GM18499 (cell line): ENCODE results near the gene REEP2.
A peak's percentile ranks its signal among the peaks of the same experiment; 100 is the strongest.
"Not testable (repeated sequence)": the region's sequence is repeated elsewhere in the genome, so short reads cannot be mapped to it uniquely, and the experiment has no call there.

Source experiments
- ATAC-seq: cut with Tn5 transposase; IDR thresholded peaks from one replicate; pipeline ENCODE4 v1.9.1; 2021; ENCODE audit warnings: moderate number of reproducible peaks; ENCODE audit not compliant: insufficient read depth, unreplicated experiment

REEP2 gene

GRCh38 chr5:138465261-138466124 lies 26.6 kb downstream of the REEP2 start, which contains the start of gene EGR1:
Gene EGR1 (plus strand): TSS chr5:138465479. CDS start chr5:138465762, 283 bp downstream.
- ATAC-seq, result peak; percentile 33

GRCh38 chr5:138466125-138466899 lies 27.5 kb downstream of the REEP2 start:
- ATAC-seq, result no peak

GRCh38 chr5:138466900-138467710 lies 28.2 kb downstream of the REEP2 start:
- no peak for ATAC-seq

- no peak for ATAC-seq
Measured at GRCh38 chr5:138467711-138468132, 28.9 kb downstream of the REEP2 start.

- no peak for ATAC-seq
Measured at GRCh38 chr5:138468133-138468965, 29.5 kb downstream of the REEP2 start.

- ATAC-seq, result no peak
Measured at GRCh38 chr5:138468966-138469539, 30.2 kb downstream of the REEP2 start.

GRCh38 chr5:138469540-138470321 lies 30.9 kb downstream of the REEP2 start:
- ATAC-seq, result no peak

- ATAC-seq, result no peak
Measured at GRCh38 chr5:138470322-138471051, 31.6 kb downstream of the REEP2 start.

GRCh38 chr5:138471052-138471361 lies 32.1 kb downstream of the REEP2 start:
- ATAC-seq, result no peak

GRCh38 chr5:138472353-138472752 lies 33.5 kb downstream of the REEP2 start:
- no peak for ATAC-seq

- ATAC-seq, result not testable (repeated sequence)
Measured at GRCh38 chr5:138473151-138473550, 34.3 kb downstream of the REEP2 start.

- ATAC-seq, result no peak
Measured at GRCh38 chr5:138476918-138477317, 38.1 kb downstream of the REEP2 start.

- no peak for ATAC-seq
Measured at GRCh38 chr5:138482638-138483037, 43.8 kb downstream of the REEP2 start.

- no peak for ATAC-seq
Measured at GRCh38 chr5:138488481-138488945, 49.7 kb downstream of the REEP2 start.

GRCh38 chr5:138489683-138490061 lies 50.8 kb downstream of the REEP2 start:
- no peak for ATAC-seq

- ATAC-seq, result no peak
Measured at GRCh38 chr5:138490648-138491283, 51.9 kb downstream of the REEP2 start.

GRCh38 chr5:138491284-138491648 lies 52.4 kb downstream of the REEP2 start:
- ATAC-seq, result no peak
